Peyer's patch (tissue), 4 donors: Measurements from ENCODE around the gene GPX6. TPM values are rescaled to one million over a fixed set of nuclear protein-coding genes. Genes with fewer than 3 reads are reported as not detected.

Experiments used
- DNase-seq, 3 donors: peaks; one replicate each; pipeline ENCODE4 v3.0.0-alpha.2; 2017 to 2019
- H3K27ac ChIP-seq, 4 donors: fragments of 200-600 bp; sonication (generic); one replicate each; pipeline ENCODE4 v1.5.1; 2016 to 2019
- H3K27me3 ChIP-seq, 2 donors: fragments of 200-600 bp; sonication (generic); one replicate each; pipeline ENCODE4 v1.5.1; 2019
- H3K36me3 ChIP-seq, 3 donors: fragments of 200-600 bp; sonication (generic); one replicate each; pipeline ENCODE4 v1.5.1; 2016 to 2019
- H3K4me1 ChIP-seq, 4 donors: fragments of 200-600 bp; sonication (generic); one replicate each; pipeline ENCODE4 v1.5.1; 2016 to 2019
- H3K4me3 ChIP-seq, 4 donors: fragments of 200-600 bp; sonication (generic); 1 replicate in 3 of 4; 2 replicates in 1 of 4; pipeline ENCODE4 v1.5.1; 2016 to 2019; ENCODE audit warnings: mild to moderate bottlenecking in 1 of 4
- H3K9me3 ChIP-seq, 4 donors: fragments of 200-600 bp; sonication (generic); one replicate each; pipeline ENCODE4 v1.5.1; 2016 to 2019; ENCODE audit warnings: mild to moderate bottlenecking in 1 of 4
- CTCF ChIP-seq, 6 experiments: fragments of 450-650 bp in 4 of 6; fragments of 200-600 bp in 2 of 6; sonication (generic) in 1 of 6; IDR thresholded peaks; one replicate each; pipeline ENCODE4 v1.5.1; 2017 to 2019; ENCODE audit warnings: antibody characterized with exemption in 6 of 6, mild to moderate bottlenecking in 3 of 6, moderate library complexity in 1 of 6
- POLR2A ChIP-seq, 2 donors: fragments of 450-650 bp; IDR thresholded peaks; one replicate each; pipeline ENCODE4 v1.5.1; 2017; ENCODE audit warnings: antibody characterized with exemption in 2 of 2, mild to moderate bottlenecking in 2 of 2, moderate library complexity in 2 of 2
- total RNA-seq, 4 donors: library from RNA; depleted of rRNA; stranded (reverse); fragments of >200 nt; gene quantifications; one replicate each; pipeline ENCODE4 v1.1.0, GENCODE V29; 2016

The GPX6 gene
- total RNA-seq, 4 donors from 2014 or later = not detected

- no peaks in the 10 kb centered on the region for H3K9me3 ChIP-seq
- H3K36me3 ChIP-seq = no peaks in the 10 kb centered on the region
- no peak for DNase-seq
- TF ChIP-seq POLR2A (IDR thresholded peaks at IDR 0.05) (no peak), CTCF (IDR thresholded peaks at IDR 0.05) (no peak)
- no peaks in the 10 kb centered on the region for H3K4me1 ChIP-seq
- H3K27me3 ChIP-seq = no peaks in the 10 kb centered on the region
- H3K4me3 ChIP-seq = no peak overlapping the region
- no peak overlapping the region for H3K27ac ChIP-seq
Observed at GRCh38 chr6:28531479-28532128, 16.0 kb upstream of the GPX6 start.

- Histone ChIP-seq H3K4me1 (no peaks in the 10 kb centered on the region), H3K27me3 (no peaks in the 10 kb centered on the region), H3K9me3 (no peaks in the 10 kb centered on the region), H3K4me3 (no peak overlapping the region), H3K36me3 (no peaks in the 10 kb centered on the region), H3K27ac (no peak overlapping the region)
- DNase-seq = no peak
- TF ChIP-seq CTCF (IDR thresholded peaks at IDR 0.05) (no peak), POLR2A (IDR thresholded peaks at IDR 0.05) (no peak)
Observed at GRCh38 chr6:28530777-28531176, 15.2 kb upstream of the GPX6 start.

- Histone ChIP-seq H3K27me3 (no peaks in the 10 kb centered on the region), H3K9me3 (no peaks in the 10 kb centered on the region)
- no peak for DNase-seq
Observed at GRCh38 chr6:28525496-28526039, 10.0 kb upstream of the GPX6 start, which contains the start of gene GPX5. Gene GPX5 (plus strand): TSS chr6:28525881. CDS start chr6:28526014, 133 bp downstream.

GRCh38 chr6:28523241-28523622, 7.6 kb upstream of the GPX6 start:
- Histone ChIP-seq H3K4me1 (no peaks in the 10 kb centered on the region), H3K36me3 (no peaks in the 10 kb centered on the region), H3K27me3 (no peaks in the 10 kb centered on the region), H3K27ac (no peak overlapping the region), H3K4me3 (no peak overlapping the region), H3K9me3 (no peaks in the 10 kb centered on the region)
- no peak for DNase-seq
- TF ChIP-seq POLR2A (IDR thresholded peaks at IDR 0.05) (no peak), CTCF (IDR thresholded peaks at IDR 0.05) (no peak)

More at GRCh38 chr6:28525496-28526039, 10.0 kb upstream of the GPX6 start, which contains the start of gene GPX5:
- TF ChIP-seq CTCF (IDR thresholded peaks at IDR 0.05) (no peak), POLR2A (IDR thresholded peaks at IDR 0.05) (no peak)
- Histone ChIP-seq H3K4me1 (no peaks in the 10 kb centered on the region), H3K27ac (no peak within 1 kb of the TSS), H3K36me3 (no peaks in the 10 kb centered on the region), H3K4me3 (no peak within 1 kb of the TSS)

- Histone ChIP-seq H3K27me3 (no peaks in the 10 kb centered on the region), H3K9me3 (no peaks in the 10 kb centered on the region), H3K27ac (no peak overlapping the region), H3K36me3 (no peaks in the 10 kb centered on the region), H3K4me1 (no peaks in the 10 kb centered on the region), H3K4me3 (no peak overlapping the region)
- DNase-seq = no peak
- no peak for TF ChIP-seq POLR2A (IDR thresholded peaks at IDR 0.05)
- no peak for TF ChIP-seq CTCF (IDR thresholded peaks at IDR 0.05)
Observed at GRCh38 chr6:28522594-28523240, 7.1 kb upstream of the GPX6 start.
